GM21825 (cell line): Measurements from ENCODE around the gene PLEKHN1.

Experiments
- ATAC-seq: cut with Tn5 transposase; IDR thresholded peaks from one replicate; pipeline ENCODE4 v1.9.1; 2021; ENCODE audit warnings: mild to moderate bottlenecking, moderate library complexity; ENCODE audit not compliant: unreplicated experiment

The PLEKHN1 gene

GRCh38 chr1:929712-930632, 36.3 kb upstream of the PLEKHN1 start:
- no peak for ATAC-seq

- ATAC-seq: no peak
These were observed 35.6 kb upstream of the PLEKHN1 start for GRCh38 chr1:930633-931138.

- ATAC-seq: no peak
These were observed 34.7 kb upstream of the PLEKHN1 start for GRCh38 chr1:931380-932172.

GRCh38 chr1:932173-932510, 34.1 kb upstream of the PLEKHN1 start:
- no peak for ATAC-seq

- ATAC-seq: no peak
These were observed 33.3 kb upstream of the PLEKHN1 start for GRCh38 chr1:932776-933602.

- ATAC-seq: no peak
These were observed 32.7 kb upstream of the PLEKHN1 start for GRCh38 chr1:933603-933940.

- ATAC-seq: no peak
These were observed 31.1 kb upstream of the PLEKHN1 start for GRCh38 chr1:934991-935750.

GRCh38 chr1:935751-936231, 30.5 kb upstream of the PLEKHN1 start:
- no peak for ATAC-seq

- ATAC-seq: no peak
These were observed 29.7 kb upstream of the PLEKHN1 start for GRCh38 chr1:936348-937264.

- no peak for ATAC-seq
These were observed 28.8 kb upstream of the PLEKHN1 start for GRCh38 chr1:937521-937920.

- ATAC-seq: no peak
These were observed 28.1 kb upstream of the PLEKHN1 start for GRCh38 chr1:938088-938683.

GRCh38 chr1:938711-939489, 27.4 kb upstream of the PLEKHN1 start:
- no peak for ATAC-seq

- ATAC-seq: no peak
These were observed 26.7 kb upstream of the PLEKHN1 start for GRCh38 chr1:939511-940106.

- ATAC-seq: no peak
These were observed 25.9 kb upstream of the PLEKHN1 start for GRCh38 chr1:940107-941014.

- no peak for ATAC-seq
These were observed 25.2 kb upstream of the PLEKHN1 start for GRCh38 chr1:941015-941587.
